Dedifferentiated amniotic fluid mesenchymal stem cell (primary cell): Measurements from ENCODE around the gene CEMIP2.
A peak's percentile ranks its signal among the peaks of the same experiment; 100 is the strongest.

Source experiments
- DNase-seq: peaks from one replicate; pipeline ENCODE4 v3.0.0-alpha.2; 2016; ENCODE audit errors: extremely low spot score

Gene CEMIP2

GRCh38 chr9:71647094-71647591 is 121.2 kb downstream of the CEMIP2 start:
- DNase-seq, result peak; percentile 42

GRCh38 chr9:71646131-71646530 is 122.2 kb downstream of the CEMIP2 start:
- peak; percentile 37 for DNase-seq

DNA sequence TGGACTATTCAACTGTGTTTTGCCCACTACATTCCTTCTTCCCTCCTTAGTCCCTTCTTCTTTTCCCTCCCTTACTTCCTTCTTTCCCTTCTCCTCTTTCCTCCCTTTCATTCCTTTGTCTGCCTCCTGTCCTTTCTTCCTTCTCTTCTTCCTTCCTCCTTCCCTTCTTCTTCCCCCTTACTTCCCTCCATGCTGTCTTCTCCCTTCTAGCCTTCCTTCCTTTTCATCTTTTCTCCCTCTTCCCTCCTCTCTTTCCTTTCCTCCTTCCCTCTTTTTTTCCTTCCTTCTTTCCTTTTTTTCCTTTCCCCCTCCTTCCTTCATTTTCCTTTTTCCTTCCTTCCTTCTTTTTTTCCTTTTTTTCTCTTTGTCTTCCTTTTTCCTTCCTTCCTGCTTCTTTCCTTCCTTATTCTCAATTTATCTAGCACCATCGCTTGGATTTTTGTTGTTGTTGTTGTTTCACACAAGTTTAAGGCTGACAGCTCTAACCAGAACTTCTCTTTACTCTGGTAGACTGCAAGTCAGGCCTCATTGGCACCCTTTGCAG is 123.4 kb downstream of the CEMIP2 start:
- DNase-seq, result no peak

DNA sequence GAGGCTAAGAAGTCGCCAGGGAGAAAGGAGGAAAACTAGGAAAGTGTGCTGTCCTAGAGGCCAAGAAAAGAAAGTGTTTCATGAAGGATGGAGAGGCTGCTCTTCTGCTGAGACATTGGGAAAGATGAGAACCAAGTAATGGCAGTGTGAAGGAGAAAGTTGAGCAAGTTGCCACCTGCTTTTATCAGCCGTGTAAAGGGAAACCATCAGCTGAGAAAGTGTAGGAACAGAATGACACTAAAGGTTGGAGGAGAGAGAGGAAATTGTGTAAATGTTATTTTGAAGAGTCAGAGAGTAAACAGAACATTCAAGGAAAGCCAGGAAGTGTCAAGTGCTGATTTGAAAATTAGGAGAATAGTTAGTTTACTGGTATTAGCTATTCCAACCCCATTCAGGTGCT is 125.0 kb downstream of the CEMIP2 start:
- DNase-seq, result no peak

DNA sequence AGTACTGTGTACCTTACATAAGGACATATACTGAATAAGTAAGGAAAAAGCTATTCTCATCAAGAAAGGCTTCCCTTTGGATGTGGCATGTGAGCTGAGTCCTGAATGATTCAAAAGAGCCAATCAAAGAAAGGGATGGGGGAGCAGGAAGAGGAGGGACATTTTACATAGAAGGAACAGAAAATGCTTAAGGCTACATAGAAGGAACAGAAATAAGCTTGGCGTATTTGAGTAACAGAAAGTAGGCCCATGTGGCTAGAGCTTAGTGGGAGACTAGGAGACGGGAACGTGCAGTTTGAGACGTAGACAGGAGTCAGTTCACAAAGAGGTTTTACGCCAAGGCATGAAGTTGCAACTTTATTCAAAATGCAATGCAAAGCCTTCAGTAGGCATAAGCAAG is 126.3 kb downstream of the CEMIP2 start:
- no peak for DNase-seq

- no peak for DNase-seq
Measured at GRCh38 chr9:71638627-71639026, 129.7 kb downstream of the CEMIP2 start.

DNA sequence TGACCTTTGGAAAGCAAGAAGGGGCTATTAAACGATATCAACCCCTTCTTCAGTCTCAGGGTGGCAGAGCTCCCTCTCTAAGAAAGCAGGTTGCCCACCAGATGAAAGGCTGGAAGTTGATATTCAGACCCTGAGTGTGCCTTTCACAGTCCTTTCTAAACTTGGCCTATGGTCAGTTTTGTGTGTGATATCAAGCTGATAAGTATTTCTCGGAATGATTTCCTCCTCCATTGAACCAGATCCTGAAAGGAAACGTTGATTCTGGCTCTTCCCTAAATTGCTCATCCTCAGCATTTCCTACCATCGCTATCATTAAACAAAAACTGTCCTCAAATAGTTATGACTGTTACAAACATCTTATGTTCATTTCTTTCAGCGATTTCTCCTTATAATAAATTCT is 130.4 kb downstream of the CEMIP2 start:
- no peak for DNase-seq

GRCh38 chr9:71637375-71637774 is 130.9 kb downstream of the CEMIP2 start:
- DNase-seq, result no peak

DNA sequence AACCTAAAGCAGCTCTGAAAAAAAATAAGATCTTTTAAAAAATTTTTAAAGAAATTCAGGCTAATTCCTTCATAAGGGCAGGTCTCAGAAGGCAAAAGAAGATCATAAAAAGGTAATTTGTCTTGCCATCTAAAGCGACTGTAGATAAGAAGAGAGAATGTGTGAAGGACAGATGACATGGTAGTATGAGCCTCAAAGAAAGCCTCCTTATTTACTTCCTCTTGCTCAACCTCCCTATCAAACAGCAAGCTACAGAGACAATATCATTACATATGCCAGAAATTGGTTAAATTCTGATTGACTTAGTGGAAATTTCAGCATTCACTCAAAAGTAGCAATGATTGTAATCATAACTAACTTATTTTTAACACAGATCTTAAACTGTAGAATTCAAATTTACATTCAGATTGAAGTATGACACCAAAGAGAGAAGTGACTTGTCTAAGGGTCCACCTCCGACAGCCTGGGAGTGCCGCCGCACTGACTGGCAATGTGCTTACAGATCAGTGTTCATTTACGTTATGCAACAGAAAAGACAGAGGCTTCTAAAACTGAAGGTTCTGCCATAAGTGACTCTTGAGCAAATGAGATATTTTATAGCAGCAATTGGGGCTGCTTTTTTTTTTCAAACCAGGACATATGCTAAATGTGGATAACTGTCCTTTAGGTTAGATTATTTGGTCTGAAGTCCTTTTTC is 132.0 kb downstream of the CEMIP2 start:
- no peak for DNase-seq

DNA sequence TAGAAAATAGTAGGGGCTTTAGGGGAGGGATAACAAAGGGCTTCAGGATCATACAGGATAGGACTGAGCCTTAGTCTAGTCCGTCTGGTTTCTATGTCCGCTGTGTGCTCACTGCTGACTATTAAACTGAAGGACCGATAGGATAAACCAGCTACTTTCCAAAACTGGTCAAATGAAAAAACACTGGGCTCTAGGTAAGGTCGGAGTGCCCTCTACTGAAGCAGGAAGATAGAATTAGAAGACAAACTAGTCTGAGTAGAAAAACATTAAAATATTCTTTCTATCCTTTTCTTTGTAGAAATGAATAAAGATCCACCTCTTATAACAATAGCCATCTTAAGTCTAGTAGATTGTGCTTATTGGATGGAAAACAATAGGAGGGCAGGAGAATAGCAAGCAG is 133.6 kb downstream of the CEMIP2 start:
- no peak for DNase-seq
